ENCODE data around the gene NAV2. TPM values are rescaled to one million over a fixed set of nuclear protein-coding genes. Genes with fewer than 3 reads are reported as not detected.
A peak's percentile ranks its signal among the peaks of the same experiment; 100 is the strongest.

The NAV2 gene
- total and polyA plus RNA-seq, 2 experiments from 2014 or later: 26.0 to 45.0 TPM

DNA sequence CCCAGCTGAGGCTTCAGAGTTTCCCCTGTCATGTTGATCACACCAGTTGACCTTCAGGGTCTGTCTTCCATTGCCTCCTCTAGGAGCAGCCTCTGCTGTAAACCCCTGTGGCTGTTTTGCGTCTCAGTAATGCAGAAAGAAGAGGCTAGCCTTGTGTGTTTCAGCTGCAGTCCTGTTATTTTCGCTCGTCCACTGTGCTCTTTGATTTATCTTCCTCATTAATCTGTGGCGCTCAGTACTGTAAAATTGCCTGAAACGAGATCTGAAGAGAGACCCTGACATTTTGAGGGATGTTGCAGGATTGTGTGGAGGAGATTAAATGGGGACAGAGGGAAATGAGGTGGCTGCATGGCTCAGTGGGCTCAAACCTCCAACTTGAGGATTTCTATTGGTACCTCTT, 283.9 kb downstream of the NAV2 start:
- Histone ChIP-seq H3K27ac (ENCODE audit: low read depth) (no peak overlapping the region), H4K20me1 (replicated peaks; ENCODE audit: insufficient read depth) (peaks cover 39% of the 10 kb centered on the region)

DNA sequence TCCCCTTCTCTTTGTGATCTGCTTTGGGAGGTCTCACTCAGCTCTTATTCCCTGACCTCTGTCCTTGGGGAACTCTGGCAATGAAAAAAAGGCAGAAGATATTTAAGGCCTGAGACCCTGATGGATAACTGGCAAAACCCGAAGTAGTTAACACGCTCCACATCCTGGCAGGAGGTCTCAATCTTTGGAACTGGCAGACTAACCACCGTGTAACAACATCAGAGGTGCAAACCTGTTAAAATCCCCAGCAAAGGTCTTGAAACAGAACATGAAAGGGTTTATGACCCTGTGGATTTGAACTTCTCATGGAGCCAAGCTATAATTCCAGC, 287.3 kb downstream of the NAV2 start:
- no peak overlapping the region for H3K27ac Mint-ChIP-seq
- no peaks in the 10 kb centered on the region for H3K9me2 ChIP-seq (ENCODE audit: insufficient read depth)
- peaks cover 34% of the 10 kb centered on the region for H3K4me1 ChIP-seq (ENCODE audit: insufficient read depth)
- H3F3A ChIP-seq (replicated peaks; ENCODE audit: low read depth): peaks cover 15% of the 10 kb centered on the region; the same call in 1 of the 2 replicates
- peaks cover 10% of the 10 kb centered on the region; the same call in 1 of the 2 replicates for H3K79me2 ChIP-seq (replicated peaks; ENCODE audit: insufficient read depth)
- no peaks in the 10 kb centered on the region for H3K36me3 ChIP-seq (ENCODE audit: insufficient read depth)
- no peaks in the 10 kb centered on the region for H3K9me3 Mint-ChIP-seq
- peak; percentile 2; the same call in 2 of the 3 replicates for ATAC-seq
- peak overlapping the region; percentile 66 for H3K4me2 ChIP-seq
- peaks cover 74% of the 10 kb centered on the region for H3K4me1 Mint-ChIP-seq
- peaks cover 7% of the 10 kb centered on the region; the same call in 2 of the 3 replicates for H3K36me3 Mint-ChIP-seq (ENCODE audit: low read depth)
- H4K20me1 ChIP-seq (replicated peaks; ENCODE audit: insufficient read depth): peaks cover 61% of the 10 kb centered on the region
- H3K4me3 Mint-ChIP-seq: peak overlapping the region; percentile 10
- H3K27ac ChIP-seq (ENCODE audit: low read depth): 0 out of 2 replicates have a peak overlapping the region, but pooled peaks have one; percentile 35
- peaks cover 57% of the 10 kb centered on the region for H3K27me3 ChIP-seq (ENCODE audit: insufficient read depth)
- H2AFZ ChIP-seq: no peak overlapping the region
- peak overlapping the region; percentile 30; the same call in 1 of the 2 replicates for H3K4me3 ChIP-seq
- no peak for DNase-seq (ENCODE audit: low spot score)
- H3K27me3 Mint-ChIP-seq (ENCODE audit: insufficient read depth, low read depth, poor library complexity): peaks cover 35% of the 10 kb centered on the region
- no peak for TF ChIP-seq JUNB (IDR thresholded peaks at IDR 0.05; ENCODE audit: unreplicated experiment)
- TF ChIP-seq, protein P1, sequence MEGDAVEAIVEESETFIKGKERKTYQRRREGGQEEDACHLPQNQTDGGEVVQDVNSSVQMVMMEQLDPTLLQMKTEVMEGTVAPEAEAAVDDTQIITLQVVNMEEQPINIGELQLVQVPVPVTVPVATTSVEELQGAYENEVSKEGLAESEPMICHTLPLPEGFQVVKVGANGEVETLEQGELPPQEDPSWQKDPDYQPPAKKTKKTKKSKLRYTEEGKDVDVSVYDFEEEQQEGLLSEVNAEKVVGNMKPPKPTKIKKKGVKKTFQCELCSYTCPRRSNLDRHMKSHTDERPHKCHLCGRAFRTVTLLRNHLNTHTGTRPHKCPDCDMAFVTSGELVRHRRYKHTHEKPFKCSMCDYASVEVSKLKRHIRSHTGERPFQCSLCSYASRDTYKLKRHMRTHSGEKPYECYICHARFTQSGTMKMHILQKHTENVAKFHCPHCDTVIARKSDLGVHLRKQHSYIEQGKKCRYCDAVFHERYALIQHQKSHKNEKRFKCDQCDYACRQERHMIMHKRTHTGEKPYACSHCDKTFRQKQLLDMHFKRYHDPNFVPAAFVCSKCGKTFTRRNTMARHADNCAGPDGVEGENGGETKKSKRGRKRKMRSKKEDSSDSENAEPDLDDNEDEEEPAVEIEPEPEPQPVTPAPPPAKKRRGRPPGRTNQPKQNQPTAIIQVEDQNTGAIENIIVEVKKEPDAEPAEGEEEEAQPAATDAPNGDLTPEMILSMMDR (conservative IDR thresholded peaks at IDR 0.05; ENCODE audit: low read depth in 2 of 2): no peak
- no peak for TF ChIP-seq EZH2phosphoT487 (IDR thresholded peaks at IDR 0.05; ENCODE audit: unreplicated experiment)
- TF ChIP-seq ZNF331 (CRISPR knock-in tag; IDR thresholded peaks at IDR 0.05; ENCODE audit: low read depth): no peak
- TF ChIP-seq EZH2 (IDR thresholded peaks at IDR 0.05; ENCODE audit: low read depth, unreplicated experiment): no peak
- TF ChIP-seq, protein P2, sequence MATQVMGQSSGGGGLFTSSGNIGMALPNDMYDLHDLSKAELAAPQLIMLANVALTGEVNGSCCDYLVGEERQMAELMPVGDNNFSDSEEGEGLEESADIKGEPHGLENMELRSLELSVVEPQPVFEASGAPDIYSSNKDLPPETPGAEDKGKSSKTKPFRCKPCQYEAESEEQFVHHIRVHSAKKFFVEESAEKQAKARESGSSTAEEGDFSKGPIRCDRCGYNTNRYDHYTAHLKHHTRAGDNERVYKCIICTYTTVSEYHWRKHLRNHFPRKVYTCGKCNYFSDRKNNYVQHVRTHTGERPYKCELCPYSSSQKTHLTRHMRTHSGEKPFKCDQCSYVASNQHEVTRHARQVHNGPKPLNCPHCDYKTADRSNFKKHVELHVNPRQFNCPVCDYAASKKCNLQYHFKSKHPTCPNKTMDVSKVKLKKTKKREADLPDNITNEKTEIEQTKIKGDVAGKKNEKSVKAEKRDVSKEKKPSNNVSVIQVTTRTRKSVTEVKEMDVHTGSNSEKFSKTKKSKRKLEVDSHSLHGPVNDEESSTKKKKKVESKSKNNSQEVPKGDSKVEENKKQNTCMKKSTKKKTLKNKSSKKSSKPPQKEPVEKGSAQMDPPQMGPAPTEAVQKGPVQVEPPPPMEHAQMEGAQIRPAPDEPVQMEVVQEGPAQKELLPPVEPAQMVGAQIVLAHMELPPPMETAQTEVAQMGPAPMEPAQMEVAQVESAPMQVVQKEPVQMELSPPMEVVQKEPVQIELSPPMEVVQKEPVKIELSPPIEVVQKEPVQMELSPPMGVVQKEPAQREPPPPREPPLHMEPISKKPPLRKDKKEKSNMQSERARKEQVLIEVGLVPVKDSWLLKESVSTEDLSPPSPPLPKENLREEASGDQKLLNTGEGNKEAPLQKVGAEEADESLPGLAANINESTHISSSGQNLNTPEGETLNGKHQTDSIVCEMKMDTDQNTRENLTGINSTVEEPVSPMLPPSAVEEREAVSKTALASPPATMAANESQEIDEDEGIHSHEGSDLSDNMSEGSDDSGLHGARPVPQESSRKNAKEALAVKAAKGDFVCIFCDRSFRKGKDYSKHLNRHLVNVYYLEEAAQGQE (IDR thresholded peaks at IDR 0.05; ENCODE audit: unreplicated experiment): no peak
- TF ChIP-seq CREB1 (CRISPR knock-in tag; IDR thresholded peaks at IDR 0.05; ENCODE audit: low read depth): no peak
- TF ChIP-seq POLR2AphosphoS5 (IDR thresholded peaks at IDR 0.05; ENCODE audit: low read depth): no peak
- TF ChIP-seq, protein P3, sequence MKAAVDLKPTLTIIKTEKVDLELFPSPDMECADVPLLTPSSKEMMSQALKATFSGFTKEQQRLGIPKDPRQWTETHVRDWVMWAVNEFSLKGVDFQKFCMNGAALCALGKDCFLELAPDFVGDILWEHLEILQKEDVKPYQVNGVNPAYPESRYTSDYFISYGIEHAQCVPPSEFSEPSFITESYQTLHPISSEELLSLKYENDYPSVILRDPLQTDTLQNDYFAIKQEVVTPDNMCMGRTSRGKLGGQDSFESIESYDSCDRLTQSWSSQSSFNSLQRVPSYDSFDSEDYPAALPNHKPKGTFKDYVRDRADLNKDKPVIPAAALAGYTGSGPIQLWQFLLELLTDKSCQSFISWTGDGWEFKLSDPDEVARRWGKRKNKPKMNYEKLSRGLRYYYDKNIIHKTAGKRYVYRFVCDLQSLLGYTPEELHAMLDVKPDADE (IDR thresholded peaks at IDR 0.05): no peak
- TF ChIP-seq NANOG (IDR thresholded peaks at IDR 0.05; ENCODE audit: borderline replicate concordance): no peak
- no peak for TF ChIP-seq STAT1 (IDR thresholded peaks at IDR 0.05; ENCODE audit: unreplicated experiment)

More for the DNA sequence above, 283.9 kb downstream of the NAV2 start:
- H3K9me3 Mint-ChIP-seq: no peaks in the 10 kb centered on the region; the same call in 2 of the 3 replicates
- Histone ChIP-seq H3K27me3 (ENCODE audit: insufficient read depth) (peaks cover 45% of the 10 kb centered on the region), H3K4me1 (ENCODE audit: insufficient read depth) (peaks cover 19% of the 10 kb centered on the region), H3K9me2 (ENCODE audit: insufficient read depth) (no peaks in the 10 kb centered on the region), H3K4me2 (no peak overlapping the region), H3K4me3 (no peak overlapping the region), H3F3A (replicated peaks; ENCODE audit: low read depth) (peaks cover 15% of the 10 kb centered on the region; the same call in 1 of the 2 replicates), H3K36me3 (ENCODE audit: insufficient read depth) (no peaks in the 10 kb centered on the region), H3K79me2 (replicated peaks; ENCODE audit: insufficient read depth) (peaks cover 6% of the 10 kb centered on the region; the same call in 1 of the 2 replicates), H2AFZ (no peak overlapping the region)
- TF ChIP-seq, protein P3 (IDR thresholded peaks at IDR 0.05): no peak
- no peak overlapping the region for H3K27ac Mint-ChIP-seq
- ATAC-seq (no peak), DNase-seq (ENCODE audit: low spot score) (no peak)
- no peak overlapping the region for H3K4me3 Mint-ChIP-seq
- peaks cover 42% of the 10 kb centered on the region for H3K4me1 Mint-ChIP-seq
- peaks cover 22% of the 10 kb centered on the region for H3K27me3 Mint-ChIP-seq (ENCODE audit: insufficient read depth, low read depth, poor library complexity)
- H3K36me3 Mint-ChIP-seq (ENCODE audit: low read depth): peaks cover 30% of the 10 kb centered on the region

Measured in GM23338 (cell line).